ENCODE results near the gene SLC45A3. TPM values are rescaled to one million over a fixed set of nuclear protein-coding genes. Genes with fewer than 3 reads are reported as not detected.

Gene SLC45A3
- total and polyA plus RNA-seq, 2 donors (not counting 3 experiments of a cell fraction or from before 2014, with no cell fraction given), result 15.1 to 15.6 TPM

GRCh38 chr1:205645519-205645918 is 34.8 kb downstream of the SLC45A3 start:
- Histone ChIP-seq H3K9ac (replicated peaks; ENCODE audit: extremely low read depth, insufficient read depth, low read length) (no peak overlapping the region), H4K20me1 (replicated peaks; ENCODE audit: control insufficient read depth, extremely low read depth, insufficient read depth, low read length) (no peaks in the 10 kb centered on the region), H3K4me2 (ENCODE audit: insufficient read depth, low read length) (no peak overlapping the region), H3K36me3 (ENCODE audit: control insufficient read depth in 2 of 2, extremely low read depth in 1 of 2, insufficient read depth in 2 of 2, low read length in 2 of 2) (no peaks in the 10 kb centered on the region), H3K4me1 (ENCODE audit: control insufficient read depth, extremely low read depth, insufficient read depth, low read length) (no peaks in the 10 kb centered on the region), H3K9me1 (replicated peaks; ENCODE audit: control insufficient read depth, extremely low read depth, insufficient read depth, low read length) (no peaks in the 10 kb centered on the region), H2AFZ (ENCODE audit: low read depth, low read length) (no peak overlapping the region), H3K9me3 (replicated peaks; ENCODE audit: control insufficient read depth, insufficient read depth, low read length) (no peaks in the 10 kb centered on the region), H3K27ac (ENCODE audit: insufficient read depth, low read depth, low read length) (no peak overlapping the region), H3K27me3 (ENCODE audit: control insufficient read depth in 2 of 2, insufficient read depth in 2 of 2, low read length in 2 of 2) (no peaks in the 10 kb centered on the region), H3K4me3 (replicated peaks in 1 of 3; ENCODE audit: insufficient read depth in 1 of 3, low read depth in 1 of 3, low read length in 3 of 3) (no peak overlapping the region), H3K79me2 (ENCODE audit: control insufficient read depth, insufficient read depth, low read length) (no peaks in the 10 kb centered on the region)
- intact Hi-C loops (cut with micrococcal nuclease) (no loop called here), dilution Hi-C loops (cut with MboI; ENCODE audit: extremely low pct_ligation_motif_present, low sequenced_read_pairs) (no loop called here)
- ChIA-PET CTCF (interaction anchor here (0.5 to 3.6 kb wide), 7 partner anchors 9 to 291 kb away, joined by 3 to 25 read pairs (median 3); no protein-coding TSS in a partner anchor), POLR2A (no interaction called here)
- TF ChIP-seq MAX (IDR thresholded peaks at IDR 0.05; ENCODE audit: insufficient read depth, insufficient read length) (no peak), FOS (IDR thresholded peaks at IDR 0.05; ENCODE audit: borderline replicate concordance, insufficient read depth, low read length) (no peak), POLR2AphosphoS5 (IDR thresholded peaks at IDR 0.05; ENCODE audit: insufficient read depth, low read depth, low read length) (no peak), GATA2 (IDR thresholded peaks at IDR 0.05; ENCODE audit: insufficient read depth, insufficient read length, low read depth, low read length) (no peak), EZH2 (IDR thresholded peaks at IDR 0.05; ENCODE audit: borderline replicate concordance, low read depth, low read length, severe bottlenecking) (no peak), JUN (IDR thresholded peaks at IDR 0.05; ENCODE audit: borderline replicate concordance, insufficient read depth, insufficient read length, low read depth) (no peak), CTCF (IDR thresholded peaks at IDR 0.05; ENCODE audit: extremely low read depth in 1 of 2, insufficient read depth in 1 of 2, low read depth in 1 of 2, low read length in 2 of 2) (no peak), POLR2A (IDR thresholded peaks at IDR 0.05; ENCODE audit: low read depth, low read length) (no peak), MYC (IDR thresholded peaks at IDR 0.05; ENCODE audit: low read depth, low read length) (no peak)
- FAIRE-seq, result no peak
- no peak for DNase-seq (ENCODE audit: low read depth, low spot score)
- no TSS peak for BruUV-seq (replicated peaks)

All from endothelial cell of umbilical vein (primary cell).